GM10266 (cell line): Measurements from ENCODE around the gene GPR17.

Experiments
- DNase-seq: peaks from one replicate; pipeline ENCODE4 v3.0.0; 2012; ENCODE audit errors: extremely low spot score
- TF ChIP-seq, protein P1 (sequence below): IDR thresholded peaks from 2 replicates; pipeline ENCODE4 v1.5.1; 2012; ENCODE audit warnings: mild to moderate bottlenecking, low read depth; ENCODE audit not compliant: control insufficient read depth, insufficient read depth; ENCODE audit errors: missing control alignments

The GPR17 gene

DNA sequence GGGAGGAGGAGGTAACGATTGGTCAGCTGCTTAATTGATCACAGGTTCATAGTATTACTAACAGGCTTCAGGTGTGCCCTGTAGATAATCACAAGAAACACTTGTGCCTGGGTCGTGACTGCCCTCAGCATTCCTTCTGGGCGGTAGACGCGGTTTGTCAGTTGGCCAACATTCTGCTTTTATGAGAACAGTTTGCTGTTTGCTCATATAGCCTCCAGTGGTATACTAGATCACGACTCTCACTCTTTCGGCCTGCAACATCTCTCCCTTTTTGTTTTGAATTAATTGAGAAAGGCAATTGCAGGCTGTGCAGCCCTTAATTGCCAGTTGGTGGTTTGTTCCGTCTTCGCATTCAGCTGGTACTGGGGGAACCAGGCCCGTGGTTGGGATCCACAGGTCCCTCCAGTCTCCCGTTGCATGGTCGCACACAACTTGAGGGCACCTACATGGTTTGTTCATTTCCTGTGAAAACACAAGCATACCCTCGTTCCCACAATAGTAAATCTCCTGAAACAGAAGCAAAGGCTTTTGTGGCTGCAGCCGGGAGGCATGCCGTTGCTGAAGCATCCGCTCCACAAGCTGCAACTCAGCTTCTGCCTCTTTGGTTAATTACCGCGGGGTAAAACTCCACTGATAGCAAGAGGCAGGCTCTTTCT lies 30.3 kb upstream of the GPR17 start:
- DNase-seq: no peak

DNA sequence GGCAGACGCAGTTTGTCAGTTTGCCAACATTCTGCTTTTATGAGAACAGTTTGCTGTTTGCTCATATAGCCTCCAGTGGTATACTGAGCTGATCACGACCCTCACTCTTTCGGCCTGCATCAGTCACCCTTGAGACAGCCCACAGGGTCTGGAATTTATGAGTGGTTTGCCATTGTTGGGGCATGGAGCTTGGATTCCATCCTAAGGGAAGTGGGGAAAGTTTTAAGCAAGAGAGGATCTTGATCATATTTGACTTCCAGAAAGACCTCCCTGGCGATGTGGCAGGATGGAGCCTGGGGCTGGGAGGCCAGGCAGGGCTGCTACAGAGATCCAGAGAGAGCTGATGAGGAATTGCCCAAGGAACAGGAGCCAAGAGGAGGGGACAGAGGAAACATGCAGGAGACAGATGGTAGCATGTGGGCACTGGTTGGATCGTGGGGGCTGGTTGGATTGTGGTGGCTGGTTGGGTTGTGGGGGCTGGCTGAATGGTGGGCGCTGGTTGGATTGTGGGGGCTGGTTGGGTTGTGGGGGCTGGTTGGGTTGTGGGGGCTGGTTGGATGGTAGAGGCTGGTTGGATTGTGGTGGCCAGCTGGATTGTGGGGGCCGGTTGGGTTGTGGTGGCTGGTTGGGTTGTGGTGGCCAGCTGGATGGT lies 27.3 kb upstream of the GPR17 start:
- TF ChIP-seq, protein P1, sequence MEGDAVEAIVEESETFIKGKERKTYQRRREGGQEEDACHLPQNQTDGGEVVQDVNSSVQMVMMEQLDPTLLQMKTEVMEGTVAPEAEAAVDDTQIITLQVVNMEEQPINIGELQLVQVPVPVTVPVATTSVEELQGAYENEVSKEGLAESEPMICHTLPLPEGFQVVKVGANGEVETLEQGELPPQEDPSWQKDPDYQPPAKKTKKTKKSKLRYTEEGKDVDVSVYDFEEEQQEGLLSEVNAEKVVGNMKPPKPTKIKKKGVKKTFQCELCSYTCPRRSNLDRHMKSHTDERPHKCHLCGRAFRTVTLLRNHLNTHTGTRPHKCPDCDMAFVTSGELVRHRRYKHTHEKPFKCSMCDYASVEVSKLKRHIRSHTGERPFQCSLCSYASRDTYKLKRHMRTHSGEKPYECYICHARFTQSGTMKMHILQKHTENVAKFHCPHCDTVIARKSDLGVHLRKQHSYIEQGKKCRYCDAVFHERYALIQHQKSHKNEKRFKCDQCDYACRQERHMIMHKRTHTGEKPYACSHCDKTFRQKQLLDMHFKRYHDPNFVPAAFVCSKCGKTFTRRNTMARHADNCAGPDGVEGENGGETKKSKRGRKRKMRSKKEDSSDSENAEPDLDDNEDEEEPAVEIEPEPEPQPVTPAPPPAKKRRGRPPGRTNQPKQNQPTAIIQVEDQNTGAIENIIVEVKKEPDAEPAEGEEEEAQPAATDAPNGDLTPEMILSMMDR: no peak

More for the DNA sequence above, 30.3 kb upstream of the GPR17 start:
- TF ChIP-seq, protein P1: no peak

DNA sequence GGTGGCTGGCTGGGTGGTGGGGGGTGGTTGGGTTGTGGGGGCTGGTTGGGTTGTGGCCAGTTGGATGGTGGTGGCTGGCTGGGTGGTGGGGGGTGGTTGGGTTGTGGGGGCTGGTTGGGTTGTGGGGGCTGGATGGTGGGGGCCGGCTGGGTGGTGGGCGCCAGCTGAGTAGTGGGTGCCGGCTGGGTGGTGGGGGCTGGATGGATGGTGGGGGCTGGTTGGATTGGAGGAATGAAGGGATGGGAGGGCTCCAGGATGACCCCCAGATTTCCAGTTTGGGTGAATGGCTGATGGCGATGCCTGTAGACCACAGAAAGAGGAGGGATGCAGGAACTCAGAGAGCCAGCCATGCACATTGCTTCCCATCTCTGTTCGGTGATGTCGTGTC lies 26.8 kb upstream of the GPR17 start:
- TF ChIP-seq, protein P1: no peak
- DNase-seq: no peak

More for the DNA sequence above, 27.3 kb upstream of the GPR17 start:
- no peak for DNase-seq

DNA sequence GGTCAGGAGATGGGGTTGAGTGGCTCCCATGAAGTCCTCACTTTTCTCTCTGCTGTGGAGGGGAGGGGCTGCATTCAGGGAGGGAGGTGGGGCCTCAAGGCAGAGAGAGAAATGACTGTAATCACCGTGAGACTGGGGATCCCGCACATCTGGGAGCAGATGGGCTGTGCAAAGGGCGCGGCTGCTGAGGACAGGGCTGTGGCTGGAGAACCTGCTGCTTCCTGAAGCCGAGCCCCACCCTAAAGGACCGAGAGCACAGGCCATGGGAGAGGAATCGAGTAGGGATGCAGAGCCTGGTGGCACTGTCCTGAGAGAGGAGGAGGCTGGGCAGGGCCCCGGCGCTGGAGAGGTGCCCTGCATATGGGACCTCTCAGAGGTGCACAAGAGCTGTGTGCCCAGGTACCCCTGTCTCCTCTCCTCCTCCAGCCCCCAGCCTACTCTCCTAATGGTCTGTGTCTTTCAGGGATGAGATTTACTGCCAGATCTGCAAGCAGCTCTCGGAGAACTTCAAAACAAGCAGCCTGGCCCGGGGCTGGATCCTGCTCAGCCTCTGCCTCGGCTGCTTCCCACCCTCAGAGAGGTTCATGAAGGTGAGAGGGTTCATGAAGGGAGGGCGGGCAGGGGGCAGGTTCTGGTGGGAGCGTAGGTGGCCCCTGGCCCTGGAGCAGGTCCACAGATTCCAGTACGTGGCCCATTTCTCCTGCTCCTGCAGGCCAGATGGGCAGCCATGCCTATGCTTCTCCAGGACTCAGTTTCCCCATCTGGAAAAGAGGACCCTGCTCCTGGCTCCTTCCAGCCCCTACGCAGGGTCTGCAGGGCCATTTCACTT lies 25.9 kb upstream of the GPR17 start:
- no peak for DNase-seq
- TF ChIP-seq, protein P1: no peak

DNA sequence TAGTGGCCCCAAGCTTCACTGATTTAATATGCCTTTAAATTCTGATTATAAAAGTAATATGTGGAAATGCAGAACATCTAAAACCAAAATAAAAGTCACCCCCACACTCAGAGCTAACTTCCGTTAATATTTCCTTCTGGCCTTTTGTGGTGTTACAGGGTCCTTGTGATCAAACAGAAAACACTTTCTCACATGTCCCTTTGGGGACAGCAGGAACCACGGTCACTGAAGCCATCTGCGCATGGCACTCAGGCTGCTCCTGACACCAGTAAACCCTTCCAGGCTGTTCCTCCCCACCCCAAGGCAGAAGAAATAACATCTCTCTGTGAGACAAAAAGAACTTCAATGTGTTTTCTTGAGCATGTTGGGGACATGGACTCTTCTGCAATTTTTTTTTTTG lies 25.1 kb upstream of the GPR17 start:
- TF ChIP-seq, protein P1: no peak
- no peak for DNase-seq

DNA sequence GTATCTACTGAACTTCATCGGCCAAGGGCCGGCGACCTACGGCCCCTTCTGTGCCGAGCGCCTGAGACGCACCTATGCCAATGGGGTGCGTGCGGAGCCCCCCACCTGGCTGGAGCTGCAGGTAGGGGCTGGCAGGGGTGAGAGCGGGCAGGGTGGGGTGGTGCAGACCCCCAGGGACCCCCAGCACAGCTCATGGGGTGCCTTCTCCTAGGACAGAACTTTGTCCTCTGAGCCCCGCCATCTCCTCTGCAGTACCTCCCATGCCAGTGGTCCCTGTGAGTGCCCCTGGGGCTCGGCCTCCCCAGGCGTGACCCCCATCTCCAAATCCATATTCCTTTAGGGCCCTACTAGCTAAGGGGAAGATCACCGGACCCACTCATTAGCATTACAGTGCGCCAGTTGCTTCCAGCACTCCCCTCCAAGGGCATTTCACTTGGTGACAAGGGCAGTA lies 23.9 kb upstream of the GPR17 start:
- TF ChIP-seq, protein P1: no peak

More for the DNA sequence above, 23.9 kb upstream of the GPR17 start:
- DNase-seq: no peak
